GM15510 (cell line): ENCODE data around the gene ARL3.
A peak's percentile ranks its signal among the peaks of the same experiment; 100 is the strongest.

ENCODE experiments used
- POLR2A ChIP-seq: IDR thresholded peaks from 3 replicates; pipeline ENCODE4 v1.6.1; 2011; ENCODE audit warnings: borderline replicate concordance; ENCODE audit not compliant: insufficient read length; ENCODE audit errors: extremely low read depth

ARL3 gene

GRCh38 chr10:102669206-102670064 is 44.8 kb downstream of the ARL3 start:
- TF ChIP-seq POLR2A = no peak

GRCh38 chr10:102668326-102669107 is 45.7 kb downstream of the ARL3 start:
- TF ChIP-seq POLR2A = no peak

GRCh38 chr10:102665904-102666509 is 48.2 kb downstream of the ARL3 start:
- no peak for TF ChIP-seq POLR2A

GRCh38 chr10:102661658-102662028 is 52.6 kb downstream of the ARL3 start:
- TF ChIP-seq POLR2A = no peak

- peak; percentile 51 for TF ChIP-seq POLR2A
Observed at GRCh38 chr10:102660888-102661657, 53.1 kb downstream of the ARL3 start.

GRCh38 chr10:102658802-102659201 is 55.4 kb downstream of the ARL3 start:
- no peak for TF ChIP-seq POLR2A

- no peak for TF ChIP-seq POLR2A
Observed at GRCh38 chr10:102657984-102658724, 56.0 kb downstream of the ARL3 start.

- TF ChIP-seq POLR2A = no peak
Observed at GRCh38 chr10:102657451-102657850, 56.7 kb downstream of the ARL3 start.

- TF ChIP-seq POLR2A = no peak
Observed at GRCh38 chr10:102656791-102657371, 57.3 kb downstream of the ARL3 start.

GRCh38 chr10:102656026-102656425 is 58.2 kb downstream of the ARL3 start:
- TF ChIP-seq POLR2A = no peak

- TF ChIP-seq POLR2A = no peak
Observed at GRCh38 chr10:102654969-102655368, 59.2 kb downstream of the ARL3 start.

GRCh38 chr10:102654566-102654965 is 59.6 kb downstream of the ARL3 start:
- no peak for TF ChIP-seq POLR2A

- TF ChIP-seq POLR2A = no peak
Observed at GRCh38 chr10:102653060-102653459, 61.1 kb downstream of the ARL3 start.
